Measurements from ENCODE around the gene PCGF3.

GRCh38 chr4:726235-726787 lies 20.7 kb downstream of the PCGF3 start:
- no peak for TF ChIP-seq REST (IDR thresholded peaks at IDR 0.05; ENCODE audit: insufficient read depth in 1 of 2, low read depth in 2 of 2, low read length in 2 of 2)
- TF ChIP-seq TAF1 (IDR thresholded peaks at IDR 0.05; ENCODE audit: borderline replicate concordance, insufficient read depth, low read length): no peak
- TF ChIP-seq SIN3A (IDR thresholded peaks at IDR 0.05; ENCODE audit: borderline replicate concordance, insufficient read depth, low read length): no peak
- TF ChIP-seq POLR2AphosphoS5 (IDR thresholded peaks at IDR 0.05; ENCODE audit: low read depth, low read length): no peak
- TF ChIP-seq FOXP2 (optimal IDR thresholded peaks at IDR 0.05; ENCODE audit: borderline replicate concordance, extremely low read depth, extremely low read length, insufficient read depth): no peak
